ENCODE measurements around the gene COL23A1. TPM values are rescaled to one million over a fixed set of nuclear protein-coding genes. Genes with fewer than 3 reads are reported as not detected.

The COL23A1 gene
- total RNA-seq, 2 donors from 2014 or later: 1.5 to 2.5 TPM

DNA sequence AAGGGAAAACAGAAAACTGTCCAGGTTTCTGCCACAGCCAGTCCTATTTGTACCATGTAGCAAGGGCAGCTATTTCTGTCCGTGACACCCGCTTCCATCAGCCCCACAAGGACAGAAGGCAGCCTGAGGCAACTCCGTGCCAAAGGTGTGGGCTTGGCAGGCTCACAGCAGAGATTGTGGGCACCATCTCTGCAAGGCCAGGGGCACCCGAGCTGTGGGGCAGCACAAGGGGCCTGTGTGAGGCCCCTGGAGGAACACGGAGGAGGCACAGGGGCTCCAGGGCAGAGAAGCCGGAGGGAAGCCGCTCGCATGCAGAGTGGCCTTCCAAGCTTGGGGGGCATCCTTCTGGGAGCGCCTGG, 43.5 kb downstream of the COL23A1 start:
- DNase-seq (ENCODE audit: low spot score): no peak
- peaks cover 0 to 6% of the 10 kb centered on the region in 2 donors for H3K4me1 ChIP-seq (ENCODE audit: control insufficient read depth in 1 of 2, low read depth in 2 of 2)
- no peak for ATAC-seq (ENCODE audit: insufficient number of reproducible peaks, low FRiP score, low read depth)

DNA sequence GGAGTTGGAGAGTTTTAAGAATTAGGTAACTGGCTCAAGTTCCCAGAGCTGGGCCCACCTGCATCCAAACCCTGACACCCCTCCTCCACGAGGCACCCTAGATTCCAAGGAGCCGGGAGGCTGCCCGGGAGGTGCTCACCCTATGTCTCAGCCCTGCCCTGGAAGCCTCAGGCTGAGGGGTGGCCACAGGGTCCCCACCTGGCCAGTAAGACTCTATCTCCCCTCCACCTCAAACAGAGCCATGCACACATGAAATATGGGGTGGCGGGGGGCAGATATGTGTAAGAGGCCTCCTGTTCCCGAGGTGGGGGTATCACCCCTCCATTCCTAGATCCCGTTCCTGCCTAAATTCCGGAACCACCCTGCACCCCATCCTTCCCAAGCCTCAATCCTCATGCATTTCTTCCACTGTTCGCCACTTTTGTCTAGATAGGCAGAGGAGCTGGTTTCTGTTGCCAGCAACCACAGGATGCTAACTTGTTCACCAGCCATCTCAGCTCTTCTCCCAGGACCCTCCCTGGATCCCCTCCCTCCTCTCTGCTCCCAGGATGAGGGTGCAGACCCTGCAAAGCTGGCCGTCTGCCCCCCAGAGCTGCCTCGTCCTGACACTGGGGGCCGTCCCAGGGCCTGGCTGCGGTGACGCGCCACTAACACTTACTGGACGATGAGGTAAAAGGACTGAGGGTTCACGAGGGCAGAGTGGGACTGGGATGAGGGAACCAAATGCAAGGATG, 44.1 kb downstream of the COL23A1 start:
- DNase-seq (ENCODE audit: low spot score) (no peak), ATAC-seq (ENCODE audit: insufficient number of reproducible peaks, low FRiP score, low read depth) (no peak)
- H3K27me3 ChIP-seq (replicated peaks; ENCODE audit: insufficient read depth): no peaks in the 10 kb centered on the region

More for the DNA sequence above, 43.5 kb downstream of the COL23A1 start:
- H3K4me3 ChIP-seq: no peak overlapping the region
- no peak overlapping the region for H3K27ac ChIP-seq
- H3K27me3 ChIP-seq (replicated peaks; ENCODE audit: insufficient read depth): no peaks in the 10 kb centered on the region
- no peaks in the 10 kb centered on the region for H3K36me3 ChIP-seq
- no peaks in the 10 kb centered on the region for H3K9me3 ChIP-seq
- TF ChIP-seq, protein P1, sequence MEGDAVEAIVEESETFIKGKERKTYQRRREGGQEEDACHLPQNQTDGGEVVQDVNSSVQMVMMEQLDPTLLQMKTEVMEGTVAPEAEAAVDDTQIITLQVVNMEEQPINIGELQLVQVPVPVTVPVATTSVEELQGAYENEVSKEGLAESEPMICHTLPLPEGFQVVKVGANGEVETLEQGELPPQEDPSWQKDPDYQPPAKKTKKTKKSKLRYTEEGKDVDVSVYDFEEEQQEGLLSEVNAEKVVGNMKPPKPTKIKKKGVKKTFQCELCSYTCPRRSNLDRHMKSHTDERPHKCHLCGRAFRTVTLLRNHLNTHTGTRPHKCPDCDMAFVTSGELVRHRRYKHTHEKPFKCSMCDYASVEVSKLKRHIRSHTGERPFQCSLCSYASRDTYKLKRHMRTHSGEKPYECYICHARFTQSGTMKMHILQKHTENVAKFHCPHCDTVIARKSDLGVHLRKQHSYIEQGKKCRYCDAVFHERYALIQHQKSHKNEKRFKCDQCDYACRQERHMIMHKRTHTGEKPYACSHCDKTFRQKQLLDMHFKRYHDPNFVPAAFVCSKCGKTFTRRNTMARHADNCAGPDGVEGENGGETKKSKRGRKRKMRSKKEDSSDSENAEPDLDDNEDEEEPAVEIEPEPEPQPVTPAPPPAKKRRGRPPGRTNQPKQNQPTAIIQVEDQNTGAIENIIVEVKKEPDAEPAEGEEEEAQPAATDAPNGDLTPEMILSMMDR (IDR thresholded peaks at IDR 0.05): no peak

GRCh38 chr5:178545176-178545575, 45.0 kb downstream of the COL23A1 start:
- no peak overlapping the region for H3K4me3 ChIP-seq
- H3K4me1 ChIP-seq (ENCODE audit: control insufficient read depth in 1 of 2, low read depth in 2 of 2): peaks cover 0 to 6% of the 10 kb centered on the region in 2 donors
- no peak overlapping the region for H3K27ac ChIP-seq
- TF ChIP-seq, protein P1 (IDR thresholded peaks at IDR 0.05): no peak
- ATAC-seq (ENCODE audit: insufficient number of reproducible peaks, low FRiP score, low read depth) (no peak), DNase-seq (ENCODE audit: low spot score) (no peak)
- H3K9me3 ChIP-seq: no peaks in the 10 kb centered on the region
- no peaks in the 10 kb centered on the region for H3K27me3 ChIP-seq (replicated peaks; ENCODE audit: insufficient read depth)
- H3K36me3 ChIP-seq: no peaks in the 10 kb centered on the region

More for the DNA sequence above, 44.1 kb downstream of the COL23A1 start:
- Histone ChIP-seq H3K36me3 (no peaks in the 10 kb centered on the region), H3K4me1 (ENCODE audit: control insufficient read depth in 1 of 2, low read depth in 2 of 2) (peaks cover 0 to 6% of the 10 kb centered on the region in 2 donors), H3K9me3 (no peaks in the 10 kb centered on the region), H3K4me3 (no peak overlapping the region), H3K27ac (no peak overlapping the region)
- TF ChIP-seq, protein P1 (IDR thresholded peaks at IDR 0.05): no peak

GRCh38 chr5:178544166-178544834, 45.9 kb downstream of the COL23A1 start:
- TF ChIP-seq, protein P1 (IDR thresholded peaks at IDR 0.05): no peak
- ATAC-seq (ENCODE audit: insufficient number of reproducible peaks, low FRiP score, low read depth) (no peak), DNase-seq (ENCODE audit: low spot score) (no peak)
- no peaks in the 10 kb centered on the region for H3K36me3 ChIP-seq
- no peaks in the 10 kb centered on the region for H3K9me3 ChIP-seq
- H3K27me3 ChIP-seq (replicated peaks; ENCODE audit: insufficient read depth): no peaks in the 10 kb centered on the region
- peaks cover 0 to 6% of the 10 kb centered on the region in 2 donors for H3K4me1 ChIP-seq (ENCODE audit: control insufficient read depth in 1 of 2, low read depth in 2 of 2)
- H3K4me3 ChIP-seq: no peak overlapping the region
- H3K27ac ChIP-seq: no peak overlapping the region

DNA sequence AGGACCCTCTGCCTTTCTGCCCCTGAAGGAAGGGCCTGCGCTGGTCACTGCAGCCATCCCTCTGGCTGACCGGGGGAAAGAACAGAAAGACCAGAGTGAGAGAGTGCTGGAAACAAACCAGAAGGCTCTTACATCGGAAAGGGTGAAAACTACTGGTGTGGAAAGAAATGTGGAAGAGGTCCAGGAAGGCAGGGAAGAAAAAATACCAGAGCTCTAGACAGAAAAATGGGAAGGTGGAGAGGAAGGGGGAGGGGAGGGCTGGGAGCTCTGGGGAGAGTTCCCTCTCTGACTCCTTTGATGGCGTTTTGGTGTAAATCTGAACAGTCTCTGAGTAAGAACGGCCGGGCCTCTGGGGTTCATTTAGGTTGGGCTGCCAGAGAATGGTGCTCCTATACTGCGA, 47.7 kb downstream of the COL23A1 start:
- no peak overlapping the region for H3K4me3 ChIP-seq
- H3K27ac ChIP-seq: no peak overlapping the region
- H3K9me3 ChIP-seq: no peaks in the 10 kb centered on the region
- no peaks in the 10 kb centered on the region for H3K27me3 ChIP-seq (replicated peaks; ENCODE audit: insufficient read depth)
- DNase-seq (ENCODE audit: low spot score) (no peak), ATAC-seq (ENCODE audit: insufficient number of reproducible peaks, low FRiP score, low read depth) (peak; percentile 25)
- H3K4me1 ChIP-seq (ENCODE audit: control insufficient read depth in 1 of 2, low read depth in 2 of 2): peaks cover 0 to 6% of the 10 kb centered on the region in 2 donors
- H3K36me3 ChIP-seq: no peaks in the 10 kb centered on the region
- TF ChIP-seq, protein P1 (IDR thresholded peaks at IDR 0.05): no peak

Measured in thoracic aorta (tissue), 2 donors.